IMR-90 (cell line): Measurements from ENCODE around the gene SRPRA. TPM values are rescaled to one million over a fixed set of nuclear protein-coding genes. Genes with fewer than 3 reads are reported as not detected.

Experiments
- ATAC-seq: fragments of 200-7000 bp; cut with Tn5 transposase; 2 replicates; pipeline ENCODE4 v1.9.1; 2020; ENCODE audit warnings: low read depth, mild to moderate bottlenecking, moderate library complexity
- BruUV-seq: library from RNA; stranded (reverse); fragments of 400-500 nt; replicated peaks from 2 replicates; lab custom pipeline; 2021; lab: Mats Ljungman, UMichigan
- CTCF ChIA-PET: fragments of 300-600 bp; formaldehyde crosslinking; extraction: SDS; loops from one replicate; lab custom pipeline; 2021; ENCODE audit warnings: antibody characterized with exemption; lab: Yijun Ruan, JAX
- POLR2A ChIA-PET: fragments of 300-600 bp; sonication (Branson Sonifier 250); formaldehyde crosslinking; loops from one replicate; lab custom pipeline; 2022; ENCODE audit warnings: antibody characterized with exemption; ENCODE audit not compliant: unreplicated experiment; lab: Charles Lee
- DNase-seq: peaks from one replicate; pipeline ENCODE4 v3.0.0; 2013
- H2AFZ ChIP-seq: replicated peaks from 2 replicates; pipeline ENCODE3; 2013; ENCODE audit warnings: low read length, mild to moderate bottlenecking; ENCODE audit not compliant: poor library complexity
- H2AK5ac ChIP-seq: 2 replicates; pipeline ENCODE4 v1.6.1; 2013; ENCODE audit warnings: low read depth, low read length, inconsistent platforms
- H2AK9ac ChIP-seq: replicated peaks from 2 replicates; pipeline ENCODE3; 2013; ENCODE audit warnings: mild to moderate bottlenecking, low read depth, low read length, moderate library complexity; ENCODE audit not compliant: poor library complexity
- H2BK120ac ChIP-seq: 2 replicates; pipeline ENCODE4 v1.6.1; 2013; ENCODE audit warnings: low read depth, low read length, inconsistent platforms
- H2BK15ac ChIP-seq: 3 replicates; pipeline ENCODE4 v1.6.1; 2013; ENCODE audit warnings: low read depth, low read length, inconsistent platforms
- H2BK20ac ChIP-seq: 2 replicates; pipeline ENCODE4 v1.6.1; 2013; ENCODE audit warnings: low read depth, mild to moderate bottlenecking, inconsistent platforms, low read length, moderate library complexity
- H2BK5ac ChIP-seq: 2 replicates; pipeline ENCODE4 v1.6.1; 2013; ENCODE audit warnings: mild to moderate bottlenecking, low read depth, low read length, inconsistent platforms; ENCODE audit not compliant: poor library complexity, severe bottlenecking
- H3K14ac ChIP-seq: replicated peaks from 2 replicates; pipeline ENCODE4 v1.6.1; 2013; ENCODE audit warnings: low read depth, low read length, inconsistent platforms
- H3K18ac ChIP-seq: 2 replicates; pipeline ENCODE4 v1.6.1; 2013; ENCODE audit warnings: low read depth, low read length, control low read depth
- H3K23ac ChIP-seq: 2 replicates; pipeline ENCODE4 v1.6.1; 2013; ENCODE audit warnings: low read depth, low read length, inconsistent platforms
- H3K27ac ChIP-seq: 2 replicates; pipeline ENCODE4 v1.5.1; 2013; ENCODE audit warnings: mild to moderate bottlenecking, control low read depth, low read length; ENCODE audit not compliant: insufficient read depth
- H3K27me3 ChIP-seq: 2 replicates; pipeline ENCODE4 v1.6.1; 2013; ENCODE audit warnings: low read length; ENCODE audit not compliant: control insufficient read depth, insufficient read depth
- H3K36me3 ChIP-seq: 2 replicates; pipeline ENCODE4 v1.6.1; 2013; ENCODE audit warnings: low read length, mixed read lengths; ENCODE audit not compliant: control insufficient read depth, insufficient read depth
- H3K4ac ChIP-seq: 2 replicates; pipeline ENCODE4 v1.6.1; 2013; ENCODE audit warnings: low read depth, low read length, inconsistent platforms
- H3K4me1 ChIP-seq: 2 replicates; pipeline ENCODE4 v1.6.1; 2013; ENCODE audit warnings: low read length, mixed read lengths; ENCODE audit not compliant: control insufficient read depth, insufficient read depth
- H3K4me2 ChIP-seq: 2 replicates; pipeline ENCODE4 v1.6.1; 2013; ENCODE audit warnings: low read depth, mild to moderate bottlenecking, control low read depth, low read length, moderate library complexity
- H3K4me3 ChIP-seq: 2 replicates; pipeline ENCODE4 v1.5.1; 2013; ENCODE audit warnings: low read depth, mild to moderate bottlenecking, control low read depth, low read length, moderate library complexity; ENCODE audit not compliant: insufficient read depth
- H3K56ac ChIP-seq: 2 replicates; pipeline ENCODE4 v1.6.1; 2013; ENCODE audit warnings: low read length, inconsistent platforms; ENCODE audit not compliant: insufficient read depth; ENCODE audit errors: extremely low read depth
- H3K79me1 ChIP-seq, 2 experiments: 2 replicates each; pipeline ENCODE4 v1.6.1; 2013; ENCODE audit warnings: low read length in 2 of 2, inconsistent platforms in 1 of 2, low read depth in 1 of 2
- H3K9ac ChIP-seq: 2 replicates; pipeline ENCODE4 v1.6.1; 2013; ENCODE audit warnings: low read depth, low read length, control low read depth
- H3K9me1 ChIP-seq: 2 replicates; pipeline ENCODE4 v1.6.1; 2013; ENCODE audit warnings: low read length, inconsistent platforms; ENCODE audit not compliant: insufficient read depth
- H3K9me3 ChIP-seq: 2 replicates; pipeline ENCODE4 v1.6.1; 2013; ENCODE audit warnings: low read length; ENCODE audit not compliant: control insufficient read depth, insufficient read depth
- H4K20me1 ChIP-seq: 2 replicates; pipeline ENCODE4 v1.6.1; 2013; ENCODE audit warnings: low read length, inconsistent platforms; ENCODE audit not compliant: insufficient read depth
- H4K5ac ChIP-seq: 2 replicates; pipeline ENCODE4 v1.6.1; 2013; ENCODE audit warnings: mild to moderate bottlenecking, low read depth, low read length, control low read depth
- H4K8ac ChIP-seq, 2 experiments: 2 replicates each; pipeline ENCODE4 v1.6.1; 2013; ENCODE audit warnings: low read depth in 2 of 2, low read length in 2 of 2, control low read depth in 1 of 2, inconsistent platforms in 1 of 2
- H4K91ac ChIP-seq: 2 replicates; pipeline ENCODE4 v1.6.1; 2013; ENCODE audit warnings: low read depth, low read length, inconsistent platforms; ENCODE audit not compliant: insufficient read depth
- BHLHE40 ChIP-seq: fragments of 150-350 bp; IDR thresholded peaks from 2 replicates; pipeline ENCODE4 v1.6.1; 2016; ENCODE audit warnings: mild to moderate bottlenecking, low read depth, low read length
- CHD1 ChIP-seq: IDR thresholded peaks from 2 replicates; pipeline ENCODE4 v1.6.1; 2012; ENCODE audit warnings: low read depth, low read length, improper control_type of control experiment
- CTCF ChIP-seq: conservative IDR thresholded peaks from 2 replicates; pipeline ENCODE4 v1.5.1; 2012; ENCODE audit warnings: mild to moderate bottlenecking, low read depth, low read length, improper control_type of control experiment
- FOS ChIP-seq: fragments of 150-350 bp; IDR thresholded peaks from 2 replicates; pipeline ENCODE4 v1.6.1; 2016; ENCODE audit warnings: low read depth, low read length
- MAFK ChIP-seq: IDR thresholded peaks from 2 replicates; pipeline ENCODE4 v1.6.1; 2012; ENCODE audit warnings: low read depth, low read length, improper control_type of control experiment
- MAZ ChIP-seq: IDR thresholded peaks from 2 replicates; pipeline ENCODE4 v1.6.1; 2012; ENCODE audit warnings: low read depth, mild to moderate bottlenecking, low read length, improper control_type of control experiment, moderate library complexity, borderline replicate concordance
- MXI1 ChIP-seq: IDR thresholded peaks from 2 replicates; pipeline ENCODE4 v1.6.1; 2012; ENCODE audit warnings: low read depth, mild to moderate bottlenecking, low read length, moderate library complexity, borderline replicate concordance
- NFE2L2 ChIP-seq: fragments of 150-350 bp; IDR thresholded peaks from 2 replicates; pipeline ENCODE4 v1.6.1; 2016; ENCODE audit warnings: low read depth, mild to moderate bottlenecking, low read length
- RAD21 ChIP-seq: IDR thresholded peaks from 2 replicates; pipeline ENCODE4 v1.6.1; 2012; ENCODE audit warnings: low read length, improper control_type of control experiment
- RFX5 ChIP-seq: IDR thresholded peaks from 2 replicates; pipeline ENCODE4 v1.8.0; 2012; ENCODE audit warnings: low read depth, mild to moderate bottlenecking, low read length, moderate library complexity
- SMC3 ChIP-seq: fragments of 150-350 bp; IDR thresholded peaks from 2 replicates; pipeline ENCODE4 v1.6.1; 2016; ENCODE audit warnings: low read depth, mild to moderate bottlenecking, antibody characterized with exemption, low read length, moderate library complexity
- USF2 ChIP-seq: fragments of 150-350 bp; IDR thresholded peaks from 2 replicates; pipeline ENCODE4 v1.6.1; 2017; ENCODE audit warnings: mild to moderate bottlenecking, antibody characterized with exemption, low read length, low read depth
- whole genome bisulfite sequencing, 2 experiments: methylation state at CpG; one replicate each; pipeline versions ENCODE4 v1.1.5 to v1.1.7; 2013; ENCODE audit warnings: missing lambda C conversion rate in 2 of 2; ENCODE audit not compliant: insufficient read length in 1 of 2; ENCODE audit errors: extremely low coverage in 2 of 2; 5-methylcytosine and 5-hydroxymethylcytosine counted together
- dilution Hi-C: fragments of 300-500 bp; cut with HindIII; formaldehyde crosslinking; loops from one replicate; pipeline ENCODE4 v1.14.3; 2018; ENCODE audit warnings: low sequenced_read_pairs; ENCODE audit not compliant: unreplicated experiment
- in situ Hi-C: fragments of 300-500 bp; cut with MboI; formaldehyde crosslinking; loops from 3 replicates; pipeline ENCODE4 v1.14.3; 2019; ENCODE audit warnings: low sequenced_read_pairs, inconsistent platforms, mixed read lengths
- intact Hi-C: fragments of 100-400 bp; cut with micrococcal nuclease; formaldehyde crosslinking; loops from 2 replicates; pipeline ENCODE4 v1.10.0; 2022
- polyA plus RNA-seq, 3 experiments: library from polyadenylated mRNA; depleted of rRNA; stranded (reverse); fragments of >200 nt; gene quantifications; 2 replicates each; pipeline ENCODE4 v1.2.3, GENCODE V29; 2012; ENCODE audit warnings: low replicate concordance in 1 of 3
- total RNA-seq: library from RNA; depleted of rRNA; stranded (reverse); fragments of >200 nt; gene quantifications from 2 replicates; pipeline ENCODE4 v1.2.3, GENCODE V29; 2012

The SRPRA gene
- total and polyA plus RNA-seq, 2 of the 4 experiments (the other 2 are of a cell fraction), result 108 to 131 TPM

- in situ Hi-C loops (no loop called here), intact Hi-C loops (no loop called here), dilution Hi-C loops (no loop called here)
- Histone ChIP-seq H2AK9ac (peak overlapping the region; percentile 97), H2AFZ (peak overlapping the region; percentile 98), H3K36me3 (peaks cover 42% of the 10 kb centered on the region), H4K91ac (peak overlapping the region; percentile 98), H3K18ac (peak overlapping the region; percentile 91), H3K14ac (peak overlapping the region; percentile 100), H2BK20ac (peak overlapping the region; percentile 50; the same call in 1 of the 2 replicates), H4K8ac (peak overlapping the region; percentile 99 to 100), H3K4ac (peak overlapping the region; percentile 99), H3K27me3 (no peaks in the 10 kb centered on the region), H3K27ac (peak overlapping the region; percentile 97), H3K4me1 (peaks cover 3% of the 10 kb centered on the region; the same call in 1 of the 2 replicates), H2BK5ac (peak overlapping the region; percentile 83), H4K5ac (peak overlapping the region; percentile 94), H3K9ac (peak overlapping the region; percentile 99), H3K4me2 (peak overlapping the region; percentile 93), H3K9me3 (no peaks in the 10 kb centered on the region), H2BK120ac (peak overlapping the region; percentile 85), H3K9me1 (peaks cover 15% of the 10 kb centered on the region), H2AK5ac (peak overlapping the region; percentile 94), H4K20me1 (peaks cover 5% of the 10 kb centered on the region; the same call in 1 of the 2 replicates), H3K23ac (peak overlapping the region; percentile 99), H2BK15ac (peak overlapping the region; percentile 45; the same call in 1 of the 3 replicates), H3K56ac (peak overlapping the region; percentile 98), H3K79me1 (peaks cover 46 to 79% of the 10 kb centered on the region in 2 experiments), H3K4me3 (peak overlapping the region; percentile 86)
- POLR2A ChIA-PET, result no interaction called here
- DNase-seq, result no peak
- TF ChIP-seq USF2 (no peak), BHLHE40 (no peak), MAZ (no peak), FOS (no peak), NFE2L2 (no peak), RFX5 (no peak), SMC3 (no peak), CTCF (no peak), CHD1 (no peak), MXI1 (no peak), RAD21 (no peak), MAFK (no peak)
- no TSS peak for BruUV-seq
- whole genome bisulfite sequencing, 2 experiments, result 0% methylated on average over 3 of the region's 23 CpGs; no CpG with 5 or more reads in 1 of the 2 experiments
- ATAC-seq, result peak; percentile 54
- CTCF ChIA-PET, result no interaction called here
Measured at GRCh38 chr11:126268361-126268707, 361 bp downstream of the SRPRA start.
